SH-SY5Y (cell line): ENCODE results near the gene ANG.

Experiments used
- GATA2 ChIP-seq: IDR thresholded peaks from 2 replicates; pipeline ENCODE4 v1.6.1; 2011; ENCODE audit warnings: mild to moderate bottlenecking, low read depth, low read length
- GATA3 ChIP-seq: IDR thresholded peaks from 2 replicates; pipeline ENCODE4 v1.6.1; 2011; ENCODE audit warnings: low read depth, mild to moderate bottlenecking, low read length, moderate library complexity

ANG gene

GRCh38 chr14:20688167-20688839 lies at the start of gene ANG:
Gene ANG, plus strand, starts transcription at chr14:20688764. Its CDS starts 4,801 bp downstream, at chr14:20693565.
- no peak for TF ChIP-seq GATA2
- TF ChIP-seq GATA3: no peak

DNA sequence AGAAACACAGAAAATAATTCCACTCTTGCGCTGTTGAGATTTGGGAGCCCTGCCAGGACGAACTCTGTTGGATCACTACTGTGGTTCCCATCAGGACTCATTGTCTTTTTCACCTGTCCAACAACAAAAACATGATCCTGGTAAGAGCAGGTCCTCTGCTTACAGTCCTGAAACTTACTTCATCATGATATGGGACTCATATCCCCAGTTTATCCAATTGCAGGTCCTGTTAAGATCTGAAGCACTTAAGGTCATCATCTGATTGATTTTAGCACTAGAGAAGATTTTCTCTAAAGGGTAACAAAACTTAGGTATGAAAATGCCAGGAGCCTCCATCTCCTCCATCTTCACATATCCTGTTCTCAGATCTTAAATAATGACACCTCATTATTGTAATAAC lies 47.0 kb upstream of the ANG start, which contains the start of gene OR6S1:
TSS of gene OR6S1 (minus strand) at position 101 of the 400 bp plus-strand sequence. CDS start at position 101, 0 bp downstream.
- TF ChIP-seq GATA3 (no peak), GATA2 (no peak)

- TF ChIP-seq GATA3 (no peak), GATA2 (no peak)
Measured at GRCh38 chr14:20642182-20642581, 46.4 kb upstream of the ANG start.

DNA sequence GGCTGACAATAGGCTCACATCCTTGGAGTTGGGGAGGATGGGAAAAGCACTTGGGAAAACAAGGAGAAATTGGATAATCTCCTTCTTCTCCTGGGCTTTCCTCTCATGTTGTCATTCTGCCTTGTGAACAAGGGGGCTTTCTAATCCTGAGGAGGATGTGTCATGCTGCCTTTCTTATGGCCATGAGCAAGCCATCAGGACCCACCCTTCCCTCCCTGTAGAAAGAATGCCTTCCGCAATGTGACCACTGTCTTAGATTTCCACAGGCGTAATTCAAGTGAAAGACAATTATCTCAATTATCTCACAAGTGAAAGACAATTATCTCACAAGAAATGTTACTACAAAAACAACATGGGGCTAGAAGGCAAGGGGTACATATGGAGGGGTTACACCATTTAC lies 44.0 kb upstream of the ANG start:
- TF ChIP-seq GATA2: no peak
- no peak for TF ChIP-seq GATA3

DNA sequence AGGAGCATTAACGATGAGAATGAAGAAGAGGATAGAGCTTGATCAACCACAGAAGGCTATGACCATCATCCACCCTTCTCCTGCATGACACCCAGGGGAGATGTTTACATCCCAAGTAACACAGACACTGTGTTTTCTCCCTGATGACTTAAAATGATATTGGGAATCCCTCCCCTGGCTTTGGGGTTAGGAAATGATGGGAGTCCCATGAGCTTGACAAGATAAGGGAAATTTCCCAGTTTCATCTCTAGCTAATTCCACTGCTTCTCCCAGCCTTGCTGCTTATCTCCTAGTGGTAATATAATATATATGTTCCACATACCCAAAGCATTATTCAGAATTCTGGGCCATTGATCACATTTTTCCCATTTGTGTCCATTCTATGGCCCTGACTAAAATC lies 43.1 kb upstream of the ANG start:
- TF ChIP-seq GATA2 (no peak), GATA3 (no peak)

GRCh38 chr14:20652996-20653975 lies 35.3 kb upstream of the ANG start:
- TF ChIP-seq GATA3 (no peak), GATA2 (no peak)

DNA sequence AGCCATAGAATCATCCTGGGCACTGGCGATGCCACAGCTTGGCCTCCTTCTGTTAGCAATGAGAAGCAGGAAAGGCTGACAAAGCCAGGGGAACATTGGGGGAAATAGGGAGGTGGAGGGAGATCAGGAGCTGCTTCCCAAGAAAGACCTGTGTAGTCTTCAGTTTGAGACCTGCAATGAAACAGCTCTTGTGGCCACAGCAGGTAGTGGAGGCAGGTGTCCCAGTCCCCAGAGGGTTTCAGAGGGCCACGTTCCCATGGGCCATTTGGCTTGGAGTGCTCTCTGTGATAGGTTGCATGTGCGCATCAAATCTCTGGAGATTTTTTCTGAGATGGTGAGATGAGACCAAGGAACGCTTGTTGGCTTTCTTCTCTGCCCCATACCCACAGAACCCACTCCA lies 32.7 kb upstream of the ANG start:
- no peak for TF ChIP-seq GATA2
- TF ChIP-seq GATA3: no peak

GRCh38 chr14:20656274-20656673 lies 32.3 kb upstream of the ANG start:
- no peak for TF ChIP-seq GATA2
- TF ChIP-seq GATA3: no peak

GRCh38 chr14:20657216-20658211 lies 31.1 kb upstream of the ANG start:
- no peak for TF ChIP-seq GATA2
- TF ChIP-seq GATA3: no peak

- no peak for TF ChIP-seq GATA3
- TF ChIP-seq GATA2: no peak
Measured at GRCh38 chr14:20658246-20658645, 30.3 kb upstream of the ANG start.

- TF ChIP-seq GATA3: no peak
- TF ChIP-seq GATA2: no peak
Measured at GRCh38 chr14:20659336-20659735, 29.2 kb upstream of the ANG start.

- TF ChIP-seq GATA2: no peak
- TF ChIP-seq GATA3: no peak
Measured at GRCh38 chr14:20659813-20660395, 28.7 kb upstream of the ANG start.

DNA sequence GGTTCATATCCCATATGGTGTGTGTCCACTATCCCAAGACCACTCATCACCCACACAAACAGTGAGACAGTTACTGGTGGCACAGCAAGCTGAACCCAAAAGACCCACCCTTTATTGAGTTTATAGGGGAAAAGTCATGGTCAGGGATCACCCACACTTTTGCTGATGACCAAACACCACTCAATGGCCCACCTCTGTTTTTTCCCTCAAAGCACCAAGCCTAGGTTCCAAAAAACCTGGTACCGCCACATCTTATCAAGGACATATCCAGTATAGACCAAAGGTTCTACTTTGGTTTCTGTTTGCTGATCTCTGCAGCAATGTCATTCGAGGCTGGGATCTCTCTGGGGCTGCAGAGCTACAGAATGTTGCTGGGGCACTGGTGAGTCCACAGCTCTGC lies 27.4 kb upstream of the ANG start:
- no peak for TF ChIP-seq GATA3
- no peak for TF ChIP-seq GATA2
